Measurements from ENCODE around the gene INTS6.

DNA sequence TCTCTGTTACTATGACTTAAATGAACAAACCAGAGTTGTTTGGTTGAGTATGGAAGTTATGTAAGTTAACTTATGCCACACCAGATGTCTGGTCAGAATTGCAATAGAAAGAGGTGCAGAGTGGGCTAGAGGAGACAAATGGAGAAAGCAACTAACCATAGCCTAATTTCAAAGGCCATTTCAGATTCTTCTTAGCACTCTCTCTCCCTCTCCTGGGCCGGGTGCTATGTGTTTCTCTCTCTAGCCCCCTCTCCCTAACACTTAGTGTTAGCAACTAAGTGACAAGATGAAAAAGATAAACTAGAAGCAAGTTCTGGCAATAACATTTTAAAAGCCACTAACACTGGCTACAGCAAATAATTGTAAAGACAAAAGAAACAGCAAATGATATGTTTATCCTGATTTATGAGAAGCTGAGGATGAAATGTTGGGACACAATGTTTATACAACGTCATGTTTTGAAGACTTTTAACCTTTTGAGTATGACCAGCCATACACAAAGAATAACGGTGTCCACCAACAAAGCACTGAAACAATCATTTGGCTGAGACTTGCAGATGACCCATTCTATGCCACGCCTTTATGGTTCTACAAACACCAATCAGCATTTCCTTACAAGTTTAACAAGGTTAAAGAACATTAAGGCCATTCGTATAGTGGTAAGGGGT, 94.8 kb downstream of the INTS6 start:
- TF ChIP-seq EZH2 (IDR thresholded peaks at IDR 0.05; ENCODE audit: insufficient read depth, poor library complexity, severe bottlenecking) (no peak), EZH2phosphoT487 (IDR thresholded peaks at IDR 0.05; ENCODE audit: insufficient read depth, low read depth) (no peak)
